Activated CD4-positive, alpha-beta T cell treated with anti-CD3 and anti-CD28 coated beads for 36 hours (primary cell): ENCODE measurements around the gene CACNB3. TPM values are rescaled to one million over a fixed set of nuclear protein-coding genes. Genes with fewer than 3 reads are reported as not detected.

Experiments
- ATAC-seq: fragments of 200-7000 bp; cut with Tn5 transposase; one replicate; pipeline ENCODE4 v1.10.0; 2021; ENCODE audit warnings: mild to moderate bottlenecking, moderate library complexity
- CTCF ChIA-PET: fragments of 350-600 bp; sonication (Branson Sonifier 250); formaldehyde crosslinking; loops from one replicate; lab custom pipeline; 2021; ENCODE audit warnings: antibody characterized with exemption; lab: Charles Lee
- POLR2A ChIA-PET: fragments of 350-600 bp; sonication (Branson Sonifier 250); formaldehyde crosslinking; loops from one replicate; lab custom pipeline; 2021; ENCODE audit warnings: antibody characterized with exemption, inconsistent platforms; lab: Charles Lee
- DNase-seq: peaks from one replicate; pipeline ENCODE4 v3.0.0-alpha.2; 2020
- H3K27ac Mint-ChIP-seq: one replicate; pipeline ENCODE4 v1.8.0; 2021; ENCODE audit warnings: mixed read lengths
- H3K27me3 Mint-ChIP-seq: one replicate; pipeline ENCODE4 v1.8.0; 2021; ENCODE audit warnings: mixed read lengths
- H3K36me3 Mint-ChIP-seq: one replicate; pipeline ENCODE4 v1.8.0; 2021; ENCODE audit warnings: low read depth, mixed read lengths
- H3K4me1 Mint-ChIP-seq: one replicate; pipeline ENCODE4 v1.8.0; 2021; ENCODE audit warnings: mixed read lengths
- H3K4me3 Mint-ChIP-seq: one replicate; pipeline ENCODE4 v1.8.0; 2021; ENCODE audit warnings: mild to moderate bottlenecking, moderate library complexity, mixed read lengths
- H3K9me3 Mint-ChIP-seq: one replicate; pipeline ENCODE4 v1.8.0; 2021; ENCODE audit warnings: low read depth, mixed read lengths
- intact Hi-C, 2 experiments: fragments of 100-400 bp; cut with DNase I in 1 of 2; cut with micrococcal nuclease in 1 of 2; formaldehyde crosslinking; loops; one replicate each; pipeline versions ENCODE4 v1.14.2 to v1.15.1; 2022 to 2024; cut with DNase I, micrococcal nuclease
- total RNA-seq, 2 experiments: library from RNA; stranded (reverse); gene quantifications; one replicate each; pipeline ENCODE4 v1.2.3, GENCODE V29; 2021

Gene CACNB3
- total RNA-seq, 2 experiments from 2014 or later = 11.5 to 16.1 TPM

DNA sequence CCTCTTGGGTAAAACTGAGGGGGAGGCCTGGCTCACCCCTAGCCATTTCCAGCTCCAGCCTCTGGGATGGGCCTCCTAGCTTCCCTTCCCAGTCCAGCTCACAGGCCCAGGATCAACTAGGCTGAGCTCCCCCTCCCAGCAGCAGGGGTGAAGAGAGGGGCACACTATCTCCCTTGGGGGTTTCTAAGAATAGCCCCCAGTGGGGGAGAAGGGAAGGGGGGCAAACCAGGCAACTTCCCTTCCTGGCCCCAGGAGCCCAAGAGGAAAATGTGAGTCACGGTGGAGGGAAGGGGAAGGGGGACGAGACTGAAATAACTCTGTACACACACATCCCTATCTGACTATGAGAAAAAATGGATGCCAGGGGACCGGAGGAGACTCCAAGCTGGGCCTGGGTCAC is 38.4 kb upstream of the CACNB3 start:
- ChIA-PET POLR2A (interaction anchor here (0.7 kb wide), 1 partner anchor 22 kb away, joined by 4 read pairs; no protein-coding TSS in a partner anchor), CTCF (interaction anchor here (0.6 to 1.9 kb wide), 3 partner anchors 15 to 408 kb away, joined by 3 to 6 read pairs (median 4); no protein-coding TSS in a partner anchor)
- peaks cover 2% of the 10 kb centered on the region for H3K27me3 Mint-ChIP-seq
- DNase-seq (no peak), ATAC-seq (no peak)
- intact Hi-C loops = no loop called here
- no peaks in the 10 kb centered on the region for H3K36me3 Mint-ChIP-seq
- H3K4me1 Mint-ChIP-seq = no peaks in the 10 kb centered on the region
- H3K9me3 Mint-ChIP-seq = no peaks in the 10 kb centered on the region
- no peak overlapping the region for H3K4me3 Mint-ChIP-seq
- H3K27ac Mint-ChIP-seq = no peak overlapping the region

DNA sequence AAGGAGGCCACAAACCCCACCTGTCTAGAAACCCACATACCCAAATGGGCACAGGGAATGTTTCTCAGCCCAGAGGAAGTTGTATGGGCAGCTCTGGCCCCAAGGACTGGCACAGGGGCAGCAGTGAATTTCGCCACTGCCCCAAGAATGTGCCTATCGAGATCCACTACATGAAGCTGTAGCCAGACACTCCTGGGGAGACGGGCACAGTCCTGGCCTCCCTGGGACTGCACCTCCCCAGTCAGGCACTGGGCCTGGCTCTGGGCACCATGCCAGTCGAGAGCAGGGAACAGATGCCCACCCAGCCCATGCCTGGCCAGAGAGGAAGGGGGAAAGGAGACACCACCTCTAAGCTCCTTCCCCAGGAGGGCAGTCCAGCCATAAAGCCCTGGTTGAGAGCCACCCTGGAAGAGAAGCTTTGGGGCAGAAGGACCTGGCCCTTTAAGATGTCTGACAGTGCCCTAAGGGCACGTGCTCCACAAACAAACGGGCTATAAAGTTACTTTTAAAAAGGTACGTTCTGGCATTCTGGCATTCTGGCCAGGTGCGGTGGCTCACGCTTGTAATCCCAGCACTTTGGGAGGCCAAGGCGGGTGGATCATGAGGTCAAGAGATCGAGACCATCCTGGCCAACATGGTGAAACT is 37.8 kb upstream of the CACNB3 start:
- Mint-ChIP-seq H3K4me3 (no peak overlapping the region), H3K27ac (no peak overlapping the region), H3K9me3 (no peaks in the 10 kb centered on the region), H3K36me3 (no peaks in the 10 kb centered on the region), H3K4me1 (no peaks in the 10 kb centered on the region), H3K27me3 (peaks cover 2% of the 10 kb centered on the region)
- no peak for DNase-seq
- ChIA-PET CTCF (interaction anchor here (0.6 to 1.4 kb wide), 4 partner anchors 16 to 605 kb away, joined by 3 to 4 read pairs (median 4); no protein-coding TSS in a partner anchor), POLR2A (no interaction called here)
- no peak for ATAC-seq
- intact Hi-C loops = no loop called here

- no peaks in the 10 kb centered on the region for H3K9me3 Mint-ChIP-seq
- intact Hi-C loops = no loop called here
- no peak overlapping the region for H3K27ac Mint-ChIP-seq
- H3K27me3 Mint-ChIP-seq = peaks cover 4% of the 10 kb centered on the region
- H3K4me3 Mint-ChIP-seq = no peak overlapping the region
- no peaks in the 10 kb centered on the region for H3K36me3 Mint-ChIP-seq
- DNase-seq (no peak), ATAC-seq (no peak)
- CTCF ChIA-PET = interaction anchor here (0.6 to 1.0 kb wide), 2 partner anchors 29 to 148 kb away, joined by 3 to 4 read pairs; no protein-coding TSS in a partner anchor
- no peaks in the 10 kb centered on the region for H3K4me1 Mint-ChIP-seq
- POLR2A ChIA-PET = no interaction called here
These were observed 36.4 kb upstream of the CACNB3 start for GRCh38 chr12:48781750-48782456.

- intact Hi-C loops = no loop called here
- CTCF ChIA-PET = no interaction called here
- Mint-ChIP-seq H3K36me3 (no peaks in the 10 kb centered on the region), H3K4me1 (no peaks in the 10 kb centered on the region), H3K9me3 (no peaks in the 10 kb centered on the region), H3K27me3 (peaks cover 11% of the 10 kb centered on the region), H3K4me3 (no peak overlapping the region), H3K27ac (no peak overlapping the region)
- no peak for ATAC-seq
- POLR2A ChIA-PET = interaction anchor here (0.7 kb wide), 1 partner anchor 116 kb away, joined by 3 read pairs; no protein-coding TSS in a partner anchor
- DNase-seq = no peak
These were observed 35.6 kb upstream of the CACNB3 start for GRCh38 chr12:48782457-48783395.

DNA sequence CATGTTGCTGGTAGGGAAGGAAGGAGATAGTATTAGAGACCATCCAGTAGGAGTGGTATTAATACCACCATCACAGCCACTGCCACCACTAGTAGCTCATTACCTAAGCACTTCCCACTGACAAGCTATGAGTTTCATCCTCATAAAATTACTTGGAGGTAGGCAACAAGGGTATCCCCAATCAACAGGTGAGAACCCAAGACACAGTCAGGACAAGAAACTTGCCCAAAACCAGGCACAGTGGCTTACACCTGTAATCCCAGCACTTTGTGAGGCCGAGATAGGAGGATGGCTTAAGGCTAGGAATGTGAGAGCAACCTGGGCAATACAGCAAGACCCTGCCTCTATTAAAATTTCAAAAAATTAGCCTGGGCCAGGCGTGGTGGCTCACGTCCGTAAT is 34.9 kb upstream of the CACNB3 start:
- DNase-seq = no peak
- Mint-ChIP-seq H3K27ac (no peak overlapping the region), H3K27me3 (peaks cover 18% of the 10 kb centered on the region), H3K9me3 (no peaks in the 10 kb centered on the region), H3K4me3 (no peak overlapping the region), H3K36me3 (no peaks in the 10 kb centered on the region), H3K4me1 (no peaks in the 10 kb centered on the region)
- ChIA-PET POLR2A (interaction anchor here (0.7 kb wide), 1 partner anchor 117 kb away, joined by 3 read pairs; no protein-coding TSS in a partner anchor), CTCF (interaction anchor here (0.5 kb wide), 1 partner anchor 34 kb away, joined by 3 read pairs; no protein-coding TSS in a partner anchor)
- no peak for ATAC-seq
- intact Hi-C loops = no loop called here

DNA sequence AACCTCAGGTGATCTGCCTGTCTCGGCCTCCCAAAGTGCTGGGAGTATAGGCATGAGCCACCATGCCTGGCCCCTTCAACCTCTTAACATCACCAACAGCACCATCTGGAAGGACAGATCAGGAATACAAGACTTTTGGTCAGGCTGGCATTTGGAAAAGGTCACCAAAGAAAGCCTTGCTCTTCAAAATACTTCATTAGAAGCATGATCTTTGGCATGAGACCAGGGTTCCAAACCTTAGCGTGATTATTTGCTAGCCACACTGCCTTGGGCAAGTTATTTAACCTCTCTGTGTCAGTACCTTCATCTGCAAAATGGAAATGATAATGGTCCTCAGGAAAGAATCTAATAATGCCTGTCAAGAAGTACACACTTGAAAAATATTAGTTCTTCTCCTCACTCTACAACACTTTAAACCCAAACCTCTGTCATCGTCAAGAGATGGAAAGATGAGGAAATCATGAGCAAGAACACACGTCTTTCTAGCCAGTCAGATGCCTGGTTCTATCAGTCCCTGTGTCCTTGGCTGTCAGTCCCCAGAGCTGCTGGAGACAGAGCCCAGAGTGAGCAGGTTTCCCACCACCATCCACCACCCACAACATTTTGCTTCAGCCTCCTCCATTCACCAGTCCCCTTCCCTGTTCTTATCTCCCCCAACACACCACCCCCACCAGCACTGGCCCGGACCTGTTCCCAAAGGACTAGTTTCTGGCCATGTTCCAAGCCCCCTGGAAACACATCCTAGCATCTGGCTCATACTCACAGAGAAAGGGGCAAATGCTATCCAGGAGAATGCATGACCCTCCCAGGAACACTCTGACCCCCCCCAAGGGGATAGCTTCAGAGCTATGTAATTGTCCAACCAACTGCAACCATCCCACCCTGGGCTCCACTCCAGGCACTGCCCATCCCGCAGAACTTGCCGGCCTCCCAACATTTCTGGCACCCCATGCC is 31.4 kb upstream of the CACNB3 start:
- intact Hi-C loops = no loop called here
- Mint-ChIP-seq H3K4me1 (no peaks in the 10 kb centered on the region), H3K9me3 (no peaks in the 10 kb centered on the region), H3K4me3 (no peak overlapping the region), H3K27me3 (peaks cover 30% of the 10 kb centered on the region), H3K36me3 (no peaks in the 10 kb centered on the region), H3K27ac (no peak overlapping the region)
- ATAC-seq (no peak), DNase-seq (no peak)
- POLR2A ChIA-PET = no interaction called here
- CTCF ChIA-PET = interaction anchor here (0.6 to 2.8 kb wide), 2 partner anchors 9 to 254 kb away, joined by 3 to 8 read pairs; no protein-coding TSS in a partner anchor

- DNase-seq (no peak), ATAC-seq (no peak)
- Mint-ChIP-seq H3K36me3 (no peaks in the 10 kb centered on the region), H3K27ac (no peak overlapping the region), H3K4me1 (no peaks in the 10 kb centered on the region), H3K27me3 (peaks cover 30% of the 10 kb centered on the region), H3K9me3 (no peaks in the 10 kb centered on the region), H3K4me3 (peak overlapping the region; percentile 46)
- ChIA-PET POLR2A (no interaction called here), CTCF (interaction anchor here (0.6 to 2.8 kb wide), 3 partner anchors 8 to 255 kb away, joined by 3 to 11 read pairs (median 8); no protein-coding TSS in a partner anchor)
- intact Hi-C loops = no loop called here
These were observed 30.3 kb upstream of the CACNB3 start for GRCh38 chr12:48787791-48788523.

GRCh38 chr12:48788524-48788853 is 29.8 kb upstream of the CACNB3 start:
- Mint-ChIP-seq H3K27me3 (peaks cover 30% of the 10 kb centered on the region), H3K27ac (no peak overlapping the region), H3K36me3 (no peaks in the 10 kb centered on the region), H3K9me3 (no peaks in the 10 kb centered on the region), H3K4me3 (peak overlapping the region; percentile 46), H3K4me1 (no peaks in the 10 kb centered on the region)
- intact Hi-C loops = no loop called here
- no peak for ATAC-seq
- no peak for DNase-seq
- CTCF ChIA-PET = interaction anchor here (2.3 kb wide), 1 partner anchor 35 kb away, joined by 11 read pairs; no protein-coding TSS in a partner anchor
- POLR2A ChIA-PET = no interaction called here

DNA sequence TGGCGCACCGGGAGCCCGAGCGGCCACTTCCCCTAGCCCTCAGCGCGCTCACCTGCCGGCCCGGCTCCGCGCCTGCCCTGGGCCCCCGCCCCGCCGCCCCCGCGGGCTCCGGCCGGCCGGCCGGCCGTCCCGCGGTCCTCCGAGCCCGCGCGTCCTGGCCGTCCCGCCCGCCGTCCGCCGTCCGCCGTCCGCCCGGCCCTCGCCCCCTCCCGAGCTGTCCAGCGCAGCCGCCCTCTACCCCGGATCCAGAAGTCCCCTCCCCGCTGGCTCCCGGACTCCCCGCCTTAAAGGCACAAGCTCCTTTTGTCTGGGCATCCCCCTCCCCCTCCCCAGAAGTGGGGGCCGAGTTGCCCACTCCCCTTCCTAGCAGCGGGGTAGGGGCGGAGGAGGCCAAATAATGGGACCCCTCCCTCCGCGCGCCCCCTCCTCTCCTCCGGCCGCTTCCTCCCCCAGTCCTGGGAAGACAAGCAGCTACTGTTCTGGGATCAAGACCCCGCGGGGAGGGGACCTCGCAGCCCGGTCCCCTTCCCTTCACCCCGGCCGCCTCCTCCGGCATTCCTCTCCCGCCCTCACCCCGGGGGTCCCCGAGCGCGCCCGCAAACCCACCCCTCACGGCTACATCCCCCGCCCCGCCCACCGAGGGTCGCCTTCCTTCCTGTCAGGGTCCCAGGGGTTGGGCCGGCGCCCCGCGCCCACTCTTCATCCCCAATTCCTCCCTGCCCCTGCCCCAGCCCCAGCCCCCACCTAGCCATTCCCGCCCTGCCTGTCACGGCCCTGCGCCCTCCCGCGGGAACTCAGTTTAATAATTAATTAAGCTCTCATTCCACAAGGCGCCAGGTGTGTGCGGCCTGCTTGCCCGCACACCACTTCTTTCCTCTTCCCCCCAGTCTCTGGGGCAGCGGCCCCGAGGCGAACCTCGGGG is 29.2 kb upstream of the CACNB3 start, which contains the start of gene ADCY6:
ADCY6 (minus strand) TSS at position 236 of the 922 bp plus-strand sequence. CDS start 5,655 bp downstream, outside the sequence.
- intact Hi-C loops = no loop called here
- Mint-ChIP-seq H3K4me3 (peak within 1 kb of the TSS; percentile 46), H3K27ac (no peak within 1 kb of the TSS), H3K36me3 (no peaks in the 10 kb centered on the region), H3K9me3 (no peaks in the 10 kb centered on the region), H3K4me1 (no peaks in the 10 kb centered on the region), H3K27me3 (peaks cover 30% of the 10 kb centered on the region)
- CTCF ChIA-PET = interaction anchor here (0.7 to 2.3 kb wide), 2 partner anchors 36 to 66 kb away, joined by 3 to 11 read pairs; no protein-coding TSS in a partner anchor
- POLR2A ChIA-PET = no interaction called here
- no peak for ATAC-seq
- DNase-seq = peak; percentile 33
